Esophagus squamous epithelium (tissue), 4 donors: ENCODE data around the gene PIEZO1.

Experiments used
- POLR2A ChIP-seq, 4 donors: fragments of 450-650 bp; IDR thresholded peaks; one replicate each; pipeline ENCODE4 v1.6.1; 2017; ENCODE audit warnings: antibody characterized with exemption in 4 of 4, mild to moderate bottlenecking in 4 of 4, moderate library complexity in 3 of 4
- TF ChIP-seq, protein P1 (sequence below), 6 experiments: fragments of 450-650 bp in 4 of 6; fragments of 200-600 bp in 2 of 6; sonication (generic) in 2 of 6; IDR thresholded peaks; one replicate each; pipeline ENCODE4 v1.5.1; 2016 to 2019; ENCODE audit warnings: antibody characterized with exemption in 6 of 6, mild to moderate bottlenecking in 4 of 6, moderate library complexity in 4 of 6

DNA sequence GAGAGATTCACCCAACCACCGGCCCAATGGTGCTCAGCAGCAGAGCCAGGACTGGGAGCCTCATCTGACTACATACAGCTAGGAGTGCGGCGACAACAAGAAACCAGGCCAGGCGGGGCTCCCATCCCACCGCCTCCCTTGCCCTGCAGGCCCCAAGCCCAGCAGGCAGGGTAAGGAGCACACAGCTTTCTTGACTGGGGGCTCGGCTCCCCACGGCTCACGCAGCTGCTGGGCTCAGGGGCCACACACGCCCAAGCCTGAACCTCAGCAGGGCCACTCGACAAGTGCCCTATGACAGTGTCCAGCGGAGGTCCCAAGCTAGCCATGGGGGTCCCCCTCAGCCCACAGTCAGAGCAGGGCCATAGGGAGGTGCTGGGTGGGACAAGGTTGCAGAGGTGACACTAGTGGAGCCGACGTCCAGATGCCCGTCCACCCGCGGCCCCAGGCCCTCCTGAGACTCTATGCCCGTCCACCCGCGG lies 13.7 kb downstream of the PIEZO1 start:
- TF ChIP-seq, protein P1, sequence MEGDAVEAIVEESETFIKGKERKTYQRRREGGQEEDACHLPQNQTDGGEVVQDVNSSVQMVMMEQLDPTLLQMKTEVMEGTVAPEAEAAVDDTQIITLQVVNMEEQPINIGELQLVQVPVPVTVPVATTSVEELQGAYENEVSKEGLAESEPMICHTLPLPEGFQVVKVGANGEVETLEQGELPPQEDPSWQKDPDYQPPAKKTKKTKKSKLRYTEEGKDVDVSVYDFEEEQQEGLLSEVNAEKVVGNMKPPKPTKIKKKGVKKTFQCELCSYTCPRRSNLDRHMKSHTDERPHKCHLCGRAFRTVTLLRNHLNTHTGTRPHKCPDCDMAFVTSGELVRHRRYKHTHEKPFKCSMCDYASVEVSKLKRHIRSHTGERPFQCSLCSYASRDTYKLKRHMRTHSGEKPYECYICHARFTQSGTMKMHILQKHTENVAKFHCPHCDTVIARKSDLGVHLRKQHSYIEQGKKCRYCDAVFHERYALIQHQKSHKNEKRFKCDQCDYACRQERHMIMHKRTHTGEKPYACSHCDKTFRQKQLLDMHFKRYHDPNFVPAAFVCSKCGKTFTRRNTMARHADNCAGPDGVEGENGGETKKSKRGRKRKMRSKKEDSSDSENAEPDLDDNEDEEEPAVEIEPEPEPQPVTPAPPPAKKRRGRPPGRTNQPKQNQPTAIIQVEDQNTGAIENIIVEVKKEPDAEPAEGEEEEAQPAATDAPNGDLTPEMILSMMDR (IDR thresholded peaks at IDR 0.05), result no peak
- no peak for TF ChIP-seq POLR2A (IDR thresholded peaks at IDR 0.05)
